GM23338 (cell line): Measurements from ENCODE around the gene ELMO3.
A peak's percentile ranks its signal among the peaks of the same experiment; 100 is the strongest.

Experiments
- CREB1 ChIP-seq: fragments of 250-450 bp; sonication (Bioruptor Pico); IDR thresholded peaks from 2 replicates; pipeline ENCODE4 v1.5.0; 2020; ENCODE audit warnings: low read depth, mild to moderate bottlenecking, moderate library complexity
- EZH2 ChIP-seq: fragments of 200-600 bp; sonication (generic); IDR thresholded peaks from one replicate; pipeline ENCODE4 v1.8.0; 2017; ENCODE audit warnings: antibody characterized with exemption, mild to moderate bottlenecking, low read depth; ENCODE audit not compliant: unreplicated experiment
- EZH2phosphoT487 ChIP-seq: fragments of 200-600 bp; sonication (generic); IDR thresholded peaks from one replicate; pipeline ENCODE4 v1.8.1; 2018; ENCODE audit warnings: antibody characterized with exemption; ENCODE audit not compliant: unreplicated experiment
- POLR2AphosphoS5 ChIP-seq: IDR thresholded peaks from 2 replicates; pipeline ENCODE4 v1.6.1; 2016; ENCODE audit warnings: antibody characterized with exemption, low read depth
- STAT1 ChIP-seq: IDR thresholded peaks from one replicate; pipeline ENCODE4 v1.6.1; 2016; ENCODE audit warnings: antibody characterized with exemption; ENCODE audit not compliant: unreplicated experiment
- ZNF331 ChIP-seq: fragments of 250-450 bp; sonication (Bioruptor Pico); IDR thresholded peaks from 2 replicates; pipeline ENCODE4 v1.5.0; 2020; ENCODE audit warnings: low read depth, mild to moderate bottlenecking, moderate library complexity
- TF ChIP-seq, protein P1 (sequence below), 2 experiments: fragments of 200-600 bp in 1 of 2; sonication (generic) in 1 of 2; conservative IDR thresholded peaks; 2 replicates each; pipeline versions ENCODE4 v1.5.1 to v1.6.1; 2016 to 2017; ENCODE audit warnings: antibody characterized with exemption in 2 of 2, low read depth in 2 of 2, mild to moderate bottlenecking in 2 of 2, moderate library complexity in 1 of 2
- TF ChIP-seq, protein P2 (sequence below): IDR thresholded peaks from 2 replicates; pipeline ENCODE4 v1.6.1; 2016; ENCODE audit warnings: antibody characterized with exemption

DNA sequence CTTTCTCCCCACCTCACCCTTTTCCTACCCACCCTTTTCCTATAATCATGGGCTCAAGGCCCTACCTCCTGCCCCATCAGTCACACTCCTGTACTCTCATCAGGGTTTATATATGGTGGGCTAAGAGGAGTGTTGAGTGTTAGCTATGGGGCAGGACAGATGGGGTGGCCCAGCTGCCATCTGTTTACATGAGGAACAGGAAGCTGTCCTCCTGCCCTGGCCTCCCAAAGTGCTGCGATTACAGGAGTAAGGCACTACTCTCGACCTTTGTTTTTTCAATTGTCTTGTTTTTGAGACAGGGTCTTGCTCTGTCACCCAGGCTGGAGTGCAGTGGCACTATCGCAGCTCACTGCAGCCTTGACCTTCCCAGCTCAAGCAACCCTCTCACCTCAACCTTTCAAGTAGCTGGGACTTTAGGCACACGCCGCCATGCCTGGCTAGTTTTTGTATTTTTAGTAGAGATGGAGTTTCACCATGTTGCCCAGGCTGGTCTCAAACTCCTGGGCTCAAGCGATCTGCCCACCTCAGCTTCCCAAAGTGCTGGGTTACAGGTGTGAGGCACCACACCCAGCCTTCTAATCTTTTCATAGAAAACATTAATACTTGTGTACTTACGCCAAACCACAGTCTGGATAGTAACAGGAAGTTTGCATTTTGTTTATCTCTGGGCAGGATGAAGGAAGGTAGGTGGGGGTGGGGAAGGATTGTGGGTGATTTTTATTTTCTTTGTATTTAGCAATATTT lies 40.9 kb upstream of the ELMO3 start:
- TF ChIP-seq, protein P1, sequence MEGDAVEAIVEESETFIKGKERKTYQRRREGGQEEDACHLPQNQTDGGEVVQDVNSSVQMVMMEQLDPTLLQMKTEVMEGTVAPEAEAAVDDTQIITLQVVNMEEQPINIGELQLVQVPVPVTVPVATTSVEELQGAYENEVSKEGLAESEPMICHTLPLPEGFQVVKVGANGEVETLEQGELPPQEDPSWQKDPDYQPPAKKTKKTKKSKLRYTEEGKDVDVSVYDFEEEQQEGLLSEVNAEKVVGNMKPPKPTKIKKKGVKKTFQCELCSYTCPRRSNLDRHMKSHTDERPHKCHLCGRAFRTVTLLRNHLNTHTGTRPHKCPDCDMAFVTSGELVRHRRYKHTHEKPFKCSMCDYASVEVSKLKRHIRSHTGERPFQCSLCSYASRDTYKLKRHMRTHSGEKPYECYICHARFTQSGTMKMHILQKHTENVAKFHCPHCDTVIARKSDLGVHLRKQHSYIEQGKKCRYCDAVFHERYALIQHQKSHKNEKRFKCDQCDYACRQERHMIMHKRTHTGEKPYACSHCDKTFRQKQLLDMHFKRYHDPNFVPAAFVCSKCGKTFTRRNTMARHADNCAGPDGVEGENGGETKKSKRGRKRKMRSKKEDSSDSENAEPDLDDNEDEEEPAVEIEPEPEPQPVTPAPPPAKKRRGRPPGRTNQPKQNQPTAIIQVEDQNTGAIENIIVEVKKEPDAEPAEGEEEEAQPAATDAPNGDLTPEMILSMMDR (conservative IDR thresholded peaks at IDR 0.05; ENCODE audit: low read depth in 2 of 2), result no peak
- TF ChIP-seq EZH2phosphoT487 (no peak), STAT1 (no peak), EZH2 (peak; percentile 14), CREB1 (CRISPR knock-in tag) (no peak), POLR2AphosphoS5 (no peak), ZNF331 (no peak)
- TF ChIP-seq, protein P2, sequence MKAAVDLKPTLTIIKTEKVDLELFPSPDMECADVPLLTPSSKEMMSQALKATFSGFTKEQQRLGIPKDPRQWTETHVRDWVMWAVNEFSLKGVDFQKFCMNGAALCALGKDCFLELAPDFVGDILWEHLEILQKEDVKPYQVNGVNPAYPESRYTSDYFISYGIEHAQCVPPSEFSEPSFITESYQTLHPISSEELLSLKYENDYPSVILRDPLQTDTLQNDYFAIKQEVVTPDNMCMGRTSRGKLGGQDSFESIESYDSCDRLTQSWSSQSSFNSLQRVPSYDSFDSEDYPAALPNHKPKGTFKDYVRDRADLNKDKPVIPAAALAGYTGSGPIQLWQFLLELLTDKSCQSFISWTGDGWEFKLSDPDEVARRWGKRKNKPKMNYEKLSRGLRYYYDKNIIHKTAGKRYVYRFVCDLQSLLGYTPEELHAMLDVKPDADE, result no peak
